Bronchial epithelial cell (primary cell): ENCODE measurements around the gene AUH. TPM values are rescaled to one million over a fixed set of nuclear protein-coding genes. Genes with fewer than 3 reads are reported as not detected.
"Not testable (repeated sequence)": the region's sequence is repeated elsewhere in the genome, so short reads cannot be mapped to it uniquely, and the experiment has no call there.

Experiments
- DNase-seq: peaks from one replicate; pipeline ENCODE4 v3.0.0-alpha.2; 2010; ENCODE audit warnings: low read depth
- FAIRE-seq: peaks from 2 replicates; lab custom pipeline; 2011; peaks lifted over from hg19 to GRCh38; lab: Jason Lieb, UNC
- H3K27me3 ChIP-seq: 2 replicates; pipeline ENCODE4 v1.5.1; 2011; ENCODE audit warnings: low read length; ENCODE audit not compliant: control insufficient read depth, insufficient read depth
- H3K36me3 ChIP-seq: 2 replicates; pipeline ENCODE4 v1.5.1; 2011; ENCODE audit warnings: low read length; ENCODE audit not compliant: control insufficient read depth, insufficient read depth
- H3K4me3 ChIP-seq: 2 replicates; pipeline ENCODE4 v1.5.1; 2011; ENCODE audit warnings: mild to moderate bottlenecking, low read depth, low read length, control low read depth
- total RNA-seq: library from RNA; depleted of rRNA; stranded (reverse); fragments of >200 nt; gene quantifications from 2 replicates; pipeline ENCODE4 v1.2.1, GENCODE V29; 2014
- TF ChIP-seq, protein P1 (sequence below): IDR thresholded peaks from 2 replicates; pipeline ENCODE4 v1.5.1; 2011; ENCODE audit warnings: mild to moderate bottlenecking, moderate library complexity, low read length, control low read depth, inconsistent platforms; ENCODE audit not compliant: insufficient read depth, severe bottlenecking

Gene AUH
- total RNA-seq, 1 donor from 2014 or later = 16.8 TPM

- Histone ChIP-seq H3K4me3 (no peak overlapping the region), H3K36me3 (no peaks in the 10 kb centered on the region), H3K27me3 (no peaks in the 10 kb centered on the region)
- FAIRE-seq (no peak), DNase-seq (peak; percentile 96)
- TF ChIP-seq, protein P1, sequence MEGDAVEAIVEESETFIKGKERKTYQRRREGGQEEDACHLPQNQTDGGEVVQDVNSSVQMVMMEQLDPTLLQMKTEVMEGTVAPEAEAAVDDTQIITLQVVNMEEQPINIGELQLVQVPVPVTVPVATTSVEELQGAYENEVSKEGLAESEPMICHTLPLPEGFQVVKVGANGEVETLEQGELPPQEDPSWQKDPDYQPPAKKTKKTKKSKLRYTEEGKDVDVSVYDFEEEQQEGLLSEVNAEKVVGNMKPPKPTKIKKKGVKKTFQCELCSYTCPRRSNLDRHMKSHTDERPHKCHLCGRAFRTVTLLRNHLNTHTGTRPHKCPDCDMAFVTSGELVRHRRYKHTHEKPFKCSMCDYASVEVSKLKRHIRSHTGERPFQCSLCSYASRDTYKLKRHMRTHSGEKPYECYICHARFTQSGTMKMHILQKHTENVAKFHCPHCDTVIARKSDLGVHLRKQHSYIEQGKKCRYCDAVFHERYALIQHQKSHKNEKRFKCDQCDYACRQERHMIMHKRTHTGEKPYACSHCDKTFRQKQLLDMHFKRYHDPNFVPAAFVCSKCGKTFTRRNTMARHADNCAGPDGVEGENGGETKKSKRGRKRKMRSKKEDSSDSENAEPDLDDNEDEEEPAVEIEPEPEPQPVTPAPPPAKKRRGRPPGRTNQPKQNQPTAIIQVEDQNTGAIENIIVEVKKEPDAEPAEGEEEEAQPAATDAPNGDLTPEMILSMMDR = no peak
These were observed 33.4 kb upstream of the AUH start for GRCh38 chr9:91395106-91395552.

DNA sequence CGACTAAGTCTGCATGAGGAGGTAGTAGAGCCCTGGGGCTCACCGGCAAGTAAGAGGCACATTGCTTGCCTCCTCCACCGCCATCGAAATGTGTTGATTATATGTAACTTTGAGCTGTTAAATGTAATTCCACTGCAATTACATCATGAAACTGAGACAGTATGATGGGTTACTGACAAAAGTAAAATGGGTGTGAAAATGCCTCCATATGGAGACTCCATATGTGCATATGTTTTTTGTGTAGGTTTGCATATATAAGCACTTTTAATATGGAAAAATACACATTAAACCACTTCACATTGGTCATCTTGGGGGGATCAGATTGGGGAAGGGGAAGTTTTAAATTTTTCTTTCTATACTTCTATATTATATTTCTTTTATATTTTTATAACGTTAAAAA is 32.1 kb upstream of the AUH start:
- no peak for DNase-seq
- no peak overlapping the region for H3K4me3 ChIP-seq
- TF ChIP-seq, protein P1 = no peak
- no peaks in the 10 kb centered on the region for H3K27me3 ChIP-seq
- H3K36me3 ChIP-seq = no peaks in the 10 kb centered on the region
- FAIRE-seq = no peak

DNA sequence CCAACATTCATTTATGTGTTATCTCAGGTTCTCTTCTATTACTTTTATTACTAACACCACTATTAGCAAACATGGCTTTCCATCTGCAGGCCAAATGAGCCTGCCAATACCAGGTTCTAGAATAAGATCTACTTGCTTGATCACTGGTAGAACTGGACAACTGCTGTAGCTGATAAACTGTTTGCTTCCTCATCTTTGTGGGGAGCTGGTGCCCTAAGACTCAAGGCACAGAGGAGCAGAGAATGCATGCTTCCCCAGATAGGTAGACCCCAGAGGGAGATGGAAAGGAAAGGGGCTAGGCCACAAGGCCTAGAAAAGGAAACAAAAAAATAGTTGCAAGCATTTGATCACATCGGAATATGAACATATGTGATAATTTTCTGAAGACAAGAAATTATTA is 30.7 kb upstream of the AUH start:
- DNase-seq = no peak
- Histone ChIP-seq H3K4me3 (no peak overlapping the region), H3K36me3 (no peaks in the 10 kb centered on the region), H3K27me3 (no peaks in the 10 kb centered on the region)
- TF ChIP-seq, protein P1 = no peak
- no peak for FAIRE-seq

DNA sequence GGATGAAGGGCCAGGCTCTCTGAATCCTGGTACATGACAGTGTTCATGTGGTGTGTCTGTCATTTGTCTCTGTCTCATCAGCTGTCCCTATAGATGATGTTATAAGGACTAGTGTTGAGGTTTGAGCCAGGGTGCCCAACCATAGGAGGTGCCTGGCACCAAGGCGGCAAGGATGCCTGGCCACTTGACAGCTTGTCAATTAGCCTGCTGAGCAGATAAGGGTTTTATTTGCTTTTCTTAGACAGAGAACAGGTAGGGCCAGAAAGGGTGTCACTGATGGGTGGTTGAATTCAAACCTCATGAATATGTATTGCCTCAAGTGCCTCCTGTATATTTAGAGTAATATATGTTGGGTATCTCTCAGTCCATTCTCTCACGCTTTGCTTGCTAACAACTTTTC is 30.1 kb upstream of the AUH start:
- H3K27me3 ChIP-seq = no peaks in the 10 kb centered on the region
- no peak overlapping the region for H3K4me3 ChIP-seq
- no peaks in the 10 kb centered on the region for H3K36me3 ChIP-seq
- TF ChIP-seq, protein P1 = no peak
- DNase-seq = no peak
- FAIRE-seq = no peak

DNA sequence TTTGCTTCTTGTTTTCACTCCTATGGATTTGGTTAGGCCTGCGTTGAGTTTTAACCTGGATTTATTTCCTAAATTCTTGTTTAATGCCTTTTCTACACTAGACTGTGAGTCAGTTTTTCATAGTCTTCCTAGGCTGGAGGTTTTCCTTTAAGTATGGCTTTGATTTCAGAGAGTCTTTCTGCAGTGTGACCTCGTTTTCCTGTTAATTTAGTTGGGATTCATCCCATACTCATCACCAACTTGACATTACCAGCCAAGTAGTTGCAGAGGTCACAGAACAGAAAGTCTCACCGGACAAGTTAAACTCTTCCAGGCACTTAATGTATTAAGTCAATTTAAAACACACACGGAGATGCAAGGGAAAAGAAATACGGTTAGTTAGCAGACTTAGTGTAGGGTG is 29.7 kb upstream of the AUH start:
- TF ChIP-seq, protein P1 = no peak

GRCh38 chr9:91389686-91390085 is 28.0 kb upstream of the AUH start:
- not testable (repeated sequence) for H3K4me3 ChIP-seq, H3K27me3 ChIP-seq, H3K36me3 ChIP-seq, DNase-seq, FAIRE-seq

More for the DNA sequence above, 29.7 kb upstream of the AUH start:
- no peak for FAIRE-seq
- no peaks in the 10 kb centered on the region for H3K27me3 ChIP-seq
- no peaks in the 10 kb centered on the region for H3K36me3 ChIP-seq
- DNase-seq = peak; percentile 8
- H3K4me3 ChIP-seq = no peak overlapping the region
